NCI-H2107 (cell line): ENCODE measurements around the gene DYNLT4.

Source experiments
- DNase-seq: peaks from one replicate; lab custom pipeline; 2025; lab: John Stamatoyannopoulos, UW

The DYNLT4 gene

GRCh38 chr1:44757420-44757819 lies 49.7 kb downstream of the DYNLT4 start:
- no peak for DNase-seq
